Fibroblast of skin of abdomen (primary cell): ENCODE measurements around the gene PRAMEF7. TPM values are rescaled to one million over a fixed set of nuclear protein-coding genes. Genes with fewer than 3 reads are reported as not detected.
"Not testable (repeated sequence)": the region's sequence is repeated elsewhere in the genome, so short reads cannot be mapped to it uniquely, and the experiment has no call there.

Experiments
- DNase-seq: peaks from one replicate; pipeline ENCODE4 v3.0.0-alpha.2; 2013
- polyA plus RNA-seq, 2 experiments: library from polyadenylated mRNA; unstranded; fragments of 120-200 nt; gene quantifications; one replicate each; pipeline ENCODE4 v1.2.1, GENCODE V29; 2013; ENCODE audit not compliant: insufficient read length in 2 of 2

The PRAMEF7 gene
- polyA plus RNA-seq (2013, experiment 1 of 2; ENCODE audit: insufficient read length), result not detected
- not detected for polyA plus RNA-seq (2013, experiment 2 of 2; ENCODE audit: insufficient read length)

GRCh38 chr1:12916310-12916709 is at the start of gene PRAMEF7:
Gene PRAMEF7, plus strand, starts transcription at chr1:12916610. Its CDS starts 1,083 bp downstream, at chr1:12917693.
- not testable (repeated sequence) for DNase-seq

GRCh38 chr1:12878453-12878852 is 38.0 kb upstream of the PRAMEF7 start:
- not testable (repeated sequence) for DNase-seq

DNA sequence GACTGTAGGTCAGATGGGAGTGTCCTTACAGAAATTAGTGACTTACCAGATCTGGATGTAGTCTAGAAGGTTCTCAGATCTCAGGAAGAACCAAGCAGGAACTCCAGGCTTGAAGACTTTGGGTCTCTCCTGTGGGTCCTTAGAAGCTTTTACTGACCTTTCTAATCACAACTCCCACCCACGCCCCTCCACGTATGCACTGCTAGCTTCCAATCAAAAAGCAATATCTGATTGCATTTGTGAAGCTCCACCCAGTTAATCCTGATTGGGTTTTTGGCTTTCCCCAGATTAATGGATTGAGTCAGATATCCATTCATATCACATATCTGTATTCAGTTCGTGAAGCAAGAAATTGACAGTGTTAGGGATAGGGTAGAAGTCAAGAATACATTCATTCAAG is 30.3 kb upstream of the PRAMEF7 start, which contains the start of gene PRAMEF4:
Gene PRAMEF4 (minus strand): TSS at position 101 of the 400 bp plus-strand sequence. CDS start 2,807 bp downstream, outside the sequence.
- not testable (repeated sequence) for DNase-seq

DNA sequence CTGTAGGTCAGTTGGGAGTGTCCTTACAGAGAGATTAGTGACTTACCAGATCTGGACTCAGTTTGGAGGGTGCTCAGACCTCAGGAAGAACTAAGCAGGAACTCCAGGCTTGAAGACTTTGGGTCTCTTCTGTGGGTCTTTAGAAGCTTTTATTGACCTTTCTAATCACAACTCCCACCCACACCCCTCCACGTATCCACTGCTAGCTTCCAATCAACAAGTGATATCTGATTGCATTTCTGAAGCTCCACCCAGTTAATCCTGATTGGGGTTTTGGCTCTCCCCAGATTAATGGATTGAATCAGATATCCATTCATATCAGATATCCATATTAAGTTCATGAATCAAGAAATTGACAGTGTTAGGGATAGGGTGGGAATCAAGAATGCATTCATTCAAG is 18.2 kb upstream of the PRAMEF7 start, which contains the start of gene PRAMEF10:
Gene PRAMEF10 (minus strand): TSS at position 101 of the 400 bp plus-strand sequence. CDS start 2,423 bp downstream, outside the sequence.
- not testable (repeated sequence) for DNase-seq

GRCh38 chr1:12899186-12899585 is 17.2 kb upstream of the PRAMEF7 start:
- DNase-seq, result not testable (repeated sequence)

GRCh38 chr1:12903793-12904572 is 12.4 kb upstream of the PRAMEF7 start:
- DNase-seq, result not testable (repeated sequence)

DNA sequence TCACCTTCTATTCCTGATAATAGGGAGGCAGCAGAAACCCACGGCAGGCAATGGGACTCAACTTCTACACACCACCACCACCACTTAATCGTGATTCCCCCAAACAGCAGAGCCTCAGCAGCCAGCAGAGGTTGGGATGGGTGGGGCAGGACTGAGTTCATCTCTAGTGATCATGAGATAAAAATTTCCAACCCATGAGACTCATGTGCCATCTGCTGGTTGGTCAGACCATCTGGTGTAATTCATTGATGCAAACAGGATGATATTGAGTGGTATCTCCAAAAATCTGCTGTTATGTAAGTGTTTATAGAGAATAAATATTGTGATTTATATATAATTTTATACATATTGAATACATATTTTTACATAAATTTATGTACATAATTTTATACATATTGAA is 5.3 kb downstream of the PRAMEF7 start:
- not testable (repeated sequence) for DNase-seq

DNA sequence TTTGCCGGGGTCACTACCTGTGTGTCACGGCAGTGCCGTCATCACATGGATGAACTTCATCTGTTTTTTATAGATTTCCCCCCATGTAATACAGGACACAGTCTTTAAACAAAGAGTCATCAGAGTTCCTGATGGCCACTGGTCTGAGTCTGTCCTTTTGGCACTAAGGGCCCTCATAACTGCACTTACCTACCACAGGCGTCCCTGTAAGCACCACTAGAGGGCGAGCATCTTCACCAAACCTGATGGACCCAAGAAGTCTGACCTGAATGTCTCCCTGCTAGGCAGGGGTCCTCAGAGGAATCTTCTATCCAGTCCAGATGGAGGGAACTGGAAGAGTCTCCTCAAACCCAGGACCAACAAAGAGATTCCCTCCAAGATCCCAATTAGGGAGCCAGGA is 8.0 kb downstream of the PRAMEF7 start:
- DNase-seq, result not testable (repeated sequence)

GRCh38 chr1:12947480-12947879 is 31.1 kb downstream of the PRAMEF7 start, which contains the start of gene PRAMEF6:
Gene PRAMEF6, minus strand, starts transcription at chr1:12947580. Its CDS starts 5,062 bp downstream, at chr1:12942518.
- DNase-seq, result not testable (repeated sequence)
